ENCODE measurements around the gene AVPI1. TPM values are rescaled to one million over a fixed set of nuclear protein-coding genes. Genes with fewer than 3 reads are reported as not detected.
A peak's percentile ranks its signal among the peaks of the same experiment; 100 is the strongest.

AVPI1 gene
- total RNA-seq = 1 to 10 TPM; 1.8 to 5.3 TPM

GRCh38 chr10:97686962-97687784 lies at the start of gene AVPI1:
TSS of gene AVPI1 (minus strand) at chr10:97687241. CDS start at chr10:97679905, 7,336 bp downstream.
- H3K4me1 Mint-ChIP-seq (ENCODE audit: low read depth) = peaks cover 16% of the 10 kb centered on the region
- peak; percentile 91 to 92 for ATAC-seq (replicated peaks in 1 of 2)
- H3K27me3 Mint-ChIP-seq (ENCODE audit: low read depth) = no peaks in the 10 kb centered on the region
- peak within 1 kb of the TSS; percentile 76 to 82 for H3K4me3 Mint-ChIP-seq
- H3K27ac Mint-ChIP-seq = no peak within 1 kb of the TSS
- H3K36me3 Mint-ChIP-seq (ENCODE audit: insufficient read depth in 2 of 2) = no peaks in the 10 kb centered on the region
- DNase-seq = peak; percentile 96
- H3K9me3 Mint-ChIP-seq = no peaks in the 10 kb centered on the region

GRCh38 chr10:97736403-97736901 lies 49.4 kb upstream of the AVPI1 start:
- Mint-ChIP-seq H3K36me3 (ENCODE audit: insufficient read depth in 2 of 2) (peaks cover 16 to 17% of the 10 kb centered on the region in 2 donors), H3K27ac (peak overlapping the region; percentile 96), H3K27me3 (ENCODE audit: low read depth) (no peaks in the 10 kb centered on the region), H3K4me1 (ENCODE audit: low read depth) (peaks cover 57% of the 10 kb centered on the region), H3K9me3 (peaks cover 0 to 8% of the 10 kb centered on the region in 2 donors), H3K4me3 (peak overlapping the region; percentile 94 to 99)
- no peak for DNase-seq
- ATAC-seq (replicated peaks in 1 of 2) = peak; percentile 28 to 29

GRCh38 chr10:97734021-97734420 lies 47.0 kb upstream of the AVPI1 start:
- Mint-ChIP-seq H3K9me3 (peaks cover 0 to 8% of the 10 kb centered on the region in 2 donors), H3K4me3 (no peak overlapping the region), H3K27me3 (ENCODE audit: low read depth) (peaks cover 4% of the 10 kb centered on the region), H3K36me3 (ENCODE audit: insufficient read depth in 2 of 2) (peaks cover 2 to 8% of the 10 kb centered on the region in 2 donors), H3K4me1 (ENCODE audit: low read depth) (peaks cover 37% of the 10 kb centered on the region), H3K27ac (no peak overlapping the region)
- DNase-seq (no peak), ATAC-seq (replicated peaks in 1 of 2) (no peak)

GRCh38 chr10:97733256-97733655 lies 46.2 kb upstream of the AVPI1 start:
- peaks cover 7% of the 10 kb centered on the region for H3K27me3 Mint-ChIP-seq (ENCODE audit: low read depth)
- DNase-seq (no peak), ATAC-seq (replicated peaks in 1 of 2) (no peak)
- peaks cover 2 to 8% of the 10 kb centered on the region in 2 donors for H3K36me3 Mint-ChIP-seq (ENCODE audit: insufficient read depth in 2 of 2)
- H3K4me3 Mint-ChIP-seq = no peak overlapping the region
- H3K27ac Mint-ChIP-seq = no peak overlapping the region
- peaks cover 33% of the 10 kb centered on the region for H3K4me1 Mint-ChIP-seq (ENCODE audit: low read depth)
- peaks cover 0 to 8% of the 10 kb centered on the region in 2 donors for H3K9me3 Mint-ChIP-seq

GRCh38 chr10:97732052-97732359 lies 45.0 kb upstream of the AVPI1 start:
- ATAC-seq (replicated peaks in 1 of 2) = no peak
- DNase-seq = no peak
- Mint-ChIP-seq H3K4me1 (ENCODE audit: low read depth) (peaks cover 26% of the 10 kb centered on the region), H3K4me3 (no peak overlapping the region), H3K27me3 (ENCODE audit: low read depth) (peaks cover 7% of the 10 kb centered on the region), H3K36me3 (ENCODE audit: insufficient read depth in 2 of 2) (peaks cover 0 to 3% of the 10 kb centered on the region in 2 donors), H3K27ac (no peak overlapping the region), H3K9me3 (peaks cover 0 to 8% of the 10 kb centered on the region in 2 donors)

GRCh38 chr10:97731346-97732051 lies 44.5 kb upstream of the AVPI1 start:
- Mint-ChIP-seq H3K27me3 (ENCODE audit: low read depth) (peaks cover 7% of the 10 kb centered on the region), H3K4me1 (ENCODE audit: low read depth) (peaks cover 22% of the 10 kb centered on the region), H3K4me3 (no peak overlapping the region), H3K27ac (no peak overlapping the region), H3K36me3 (ENCODE audit: insufficient read depth in 2 of 2) (peaks cover 0 to 1% of the 10 kb centered on the region in 2 donors), H3K9me3 (peaks cover 0 to 8% of the 10 kb centered on the region in 2 donors)
- ATAC-seq (replicated peaks in 1 of 2) (peak; percentile 43 to 47), DNase-seq (peak; percentile 50 to 61)

GRCh38 chr10:97729014-97729413 lies 42.0 kb upstream of the AVPI1 start:
- Mint-ChIP-seq H3K27ac (no peak overlapping the region), H3K9me3 (no peaks in the 10 kb centered on the region), H3K4me1 (ENCODE audit: low read depth) (peaks cover 11% of the 10 kb centered on the region), H3K36me3 (ENCODE audit: insufficient read depth in 2 of 2) (no peaks in the 10 kb centered on the region), H3K4me3 (no peak overlapping the region), H3K27me3 (ENCODE audit: low read depth) (peaks cover 15% of the 10 kb centered on the region)
- DNase-seq (no peak), ATAC-seq (replicated peaks in 1 of 2) (no peak)

- DNase-seq (peak in 1 of 2 donors; percentile 14), ATAC-seq (replicated peaks in 1 of 2) (peak; percentile 81 to 87)
- Mint-ChIP-seq H3K4me3 (no peak overlapping the region), H3K27ac (no peak overlapping the region), H3K36me3 (ENCODE audit: insufficient read depth in 2 of 2) (no peaks in the 10 kb centered on the region), H3K4me1 (ENCODE audit: low read depth) (peaks cover 8% of the 10 kb centered on the region), H3K9me3 (no peaks in the 10 kb centered on the region), H3K27me3 (ENCODE audit: low read depth) (peaks cover 15% of the 10 kb centered on the region)
These were observed 39.7 kb upstream of the AVPI1 start for GRCh38 chr10:97726636-97727178.

- H3K36me3 Mint-ChIP-seq (ENCODE audit: insufficient read depth in 2 of 2) = no peaks in the 10 kb centered on the region
- DNase-seq (no peak), ATAC-seq (replicated peaks in 1 of 2) (no peak)
- H3K4me1 Mint-ChIP-seq (ENCODE audit: low read depth) = peaks cover 4% of the 10 kb centered on the region
- H3K27ac Mint-ChIP-seq = no peak overlapping the region
- H3K9me3 Mint-ChIP-seq = no peaks in the 10 kb centered on the region
- peaks cover 15% of the 10 kb centered on the region for H3K27me3 Mint-ChIP-seq (ENCODE audit: low read depth)
- H3K4me3 Mint-ChIP-seq = no peak overlapping the region
These were observed 37.4 kb upstream of the AVPI1 start for GRCh38 chr10:97724341-97724941.

- Mint-ChIP-seq H3K4me1 (ENCODE audit: low read depth) (no peaks in the 10 kb centered on the region), H3K9me3 (no peaks in the 10 kb centered on the region), H3K36me3 (ENCODE audit: insufficient read depth in 2 of 2) (no peaks in the 10 kb centered on the region), H3K27ac (no peak overlapping the region), H3K4me3 (no peak overlapping the region), H3K27me3 (ENCODE audit: low read depth) (peaks cover 9% of the 10 kb centered on the region)
- DNase-seq (no peak), ATAC-seq (replicated peaks in 1 of 2) (no peak)
These were observed 36.0 kb upstream of the AVPI1 start for GRCh38 chr10:97723001-97723400.

- H3K4me3 Mint-ChIP-seq = no peak overlapping the region
- no peak overlapping the region for H3K27ac Mint-ChIP-seq
- DNase-seq (no peak), ATAC-seq (replicated peaks in 1 of 2) (no peak)
- H3K9me3 Mint-ChIP-seq = no peaks in the 10 kb centered on the region
- peaks cover 9% of the 10 kb centered on the region for H3K27me3 Mint-ChIP-seq (ENCODE audit: low read depth)
- no peaks in the 10 kb centered on the region for H3K36me3 Mint-ChIP-seq (ENCODE audit: insufficient read depth in 2 of 2)
- no peaks in the 10 kb centered on the region for H3K4me1 Mint-ChIP-seq (ENCODE audit: low read depth)
These were observed 35.1 kb upstream of the AVPI1 start for GRCh38 chr10:97721871-97722780.

- no peak for ATAC-seq (replicated peaks in 1 of 2)
- H3K9me3 Mint-ChIP-seq = no peaks in the 10 kb centered on the region
- H3K36me3 Mint-ChIP-seq (ENCODE audit: insufficient read depth in 2 of 2) = no peaks in the 10 kb centered on the region
- H3K27me3 Mint-ChIP-seq (ENCODE audit: low read depth) = peaks cover 12% of the 10 kb centered on the region
- H3K27ac Mint-ChIP-seq = no peak overlapping the region
- H3K4me1 Mint-ChIP-seq (ENCODE audit: low read depth) = peaks cover 8% of the 10 kb centered on the region
- no peak overlapping the region for H3K4me3 Mint-ChIP-seq
- DNase-seq = no peak
These were observed 32.6 kb upstream of the AVPI1 start for GRCh38 chr10:97719602-97720001.

Measured in activated T-cell treated with anti-CD3 and anti-CD28 coated beads, Interleukin-2, amount 50 U/mL, for 72 hours (primary cell).